Activated T-helper 1 cell treated with Interleukin-2 at 50 U/mL for 16 hours (primary cell): ENCODE results near the gene PCSK1N.
"Not testable (repeated sequence)": the region's sequence is repeated elsewhere in the genome, so short reads cannot be mapped to it uniquely, and the experiment has no call there.

Experiments used
- DNase-seq: peaks from one replicate; pipeline ENCODE4 v3.0.0-alpha.2; 2020; ENCODE audit warnings: low read depth

The PCSK1N gene

GRCh38 chrX:48835524-48836329 lies at the start of gene PCSK1N:
TSS of gene PCSK1N (minus strand) at chrX:48835610. CDS start at chrX:48835532, 78 bp downstream.
- no peak for DNase-seq

- DNase-seq, result no peak
These were observed 48.3 kb upstream of the PCSK1N start for GRCh38 chrX:48883729-48884128.

GRCh38 chrX:48876944-48877343 lies 41.5 kb upstream of the PCSK1N start:
- DNase-seq, result not testable (repeated sequence)

- DNase-seq, result not testable (repeated sequence)
These were observed 36.6 kb upstream of the PCSK1N start for GRCh38 chrX:48872017-48872416.

GRCh38 chrX:48864210-48864609 lies 28.8 kb upstream of the PCSK1N start:
- no peak for DNase-seq

- no peak for DNase-seq
These were observed 19.5 kb upstream of the PCSK1N start for GRCh38 chrX:48854898-48855297.

- DNase-seq, result not testable (repeated sequence)
These were observed 18.9 kb upstream of the PCSK1N start for GRCh38 chrX:48854121-48854804.

- DNase-seq, result not testable (repeated sequence)
These were observed 18.1 kb upstream of the PCSK1N start for GRCh38 chrX:48853494-48853893.

GRCh38 chrX:48852857-48853256 lies 17.4 kb upstream of the PCSK1N start:
- DNase-seq, result no peak

GRCh38 chrX:48848847-48849246 lies 13.4 kb upstream of the PCSK1N start:
- no peak for DNase-seq

- DNase-seq, result no peak
These were observed 4.3 kb upstream of the PCSK1N start for GRCh38 chrX:48839686-48840085.

- DNase-seq, result no peak
These were observed 1.1 kb downstream of the PCSK1N start for GRCh38 chrX:48834383-48834709.

GRCh38 chrX:48833542-48834138 lies 1.8 kb downstream of the PCSK1N start:
- no peak for DNase-seq

GRCh38 chrX:48831909-48832291 lies 3.5 kb downstream of the PCSK1N start:
- DNase-seq, result no peak

GRCh38 chrX:48831136-48831908 lies 4.1 kb downstream of the PCSK1N start:
- DNase-seq, result no peak

- no peak for DNase-seq
These were observed 6.2 kb downstream of the PCSK1N start for GRCh38 chrX:48829016-48829735.

- DNase-seq, result no peak
These were observed 7.8 kb downstream of the PCSK1N start for GRCh38 chrX:48827654-48827968.

- no peak for DNase-seq
These were observed 8.3 kb downstream of the PCSK1N start for GRCh38 chrX:48826876-48827653.

- DNase-seq, result no peak
These were observed 9.1 kb downstream of the PCSK1N start, which contains the start of gene ERAS for GRCh38 chrX:48826135-48826875. TSS of gene ERAS (plus strand) at chrX:48826513. CDS start at chrX:48829124, 2,611 bp downstream.

GRCh38 chrX:48824066-48824465 lies 11.3 kb downstream of the PCSK1N start:
- DNase-seq, result no peak
